SK-N-SH (cell line): ENCODE data around the gene BBX.

Source experiments
- GABPA ChIP-seq: IDR thresholded peaks from 2 replicates; pipeline ENCODE4 v1.4.0; 2012; ENCODE audit warnings: low read depth, mild to moderate bottlenecking
- RFX5 ChIP-seq: IDR thresholded peaks from 2 replicates; pipeline ENCODE4 v1.6.1; 2012; ENCODE audit warnings: mild to moderate bottlenecking, improper control_type of control experiment, low read length
- TF ChIP-seq, protein P1 (sequence below): fragments of 200-600 bp; sonication (generic); IDR thresholded peaks from 2 replicates; pipeline ENCODE4 v1.6.1; 2017; ENCODE audit warnings: antibody characterized with exemption, mild to moderate bottlenecking, moderate library complexity
- TF ChIP-seq, protein P2 (sequence below): fragments of 150-350 bp; IDR thresholded peaks from 2 replicates; pipeline ENCODE4 v1.6.1; 2016; ENCODE audit warnings: mild to moderate bottlenecking, low read depth, low read length
- TF ChIP-seq, protein P3 (sequence below): IDR thresholded peaks from 2 replicates; pipeline ENCODE4 v1.4.0; 2012; ENCODE audit warnings: low read depth, borderline replicate concordance

DNA sequence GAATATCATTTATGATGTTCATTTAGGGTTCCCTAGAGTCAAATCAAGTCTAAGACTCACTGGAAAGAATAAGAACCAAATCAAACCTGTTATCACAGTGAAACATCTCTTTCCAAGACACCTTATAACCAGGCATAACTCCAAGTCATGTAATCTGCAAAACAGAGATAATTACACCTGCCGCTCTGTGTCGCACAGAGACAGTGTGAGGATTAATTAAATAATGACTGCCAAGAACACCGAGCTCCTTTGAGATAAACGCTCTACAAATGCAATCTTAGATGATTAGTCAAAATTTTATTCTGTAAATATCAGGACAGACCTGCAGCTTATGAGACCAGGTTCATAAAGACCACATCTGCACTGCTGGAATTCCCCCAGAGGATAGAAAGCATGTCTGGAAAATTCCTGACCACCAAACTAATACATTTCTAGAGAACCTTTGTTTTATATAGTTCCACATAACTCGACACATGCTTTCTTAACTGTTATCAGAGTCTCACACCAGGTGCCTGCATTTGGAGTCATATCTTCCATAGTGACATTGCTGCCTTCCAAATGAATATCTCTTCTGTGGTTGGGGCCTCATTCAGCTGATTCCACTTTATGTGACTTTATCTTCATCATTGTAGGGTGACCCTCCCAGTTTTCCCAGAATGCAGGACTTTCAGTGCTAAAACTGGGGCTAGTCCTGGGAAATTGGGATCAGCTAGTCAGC, 315.3 kb downstream of the BBX start:
- TF ChIP-seq RFX5: no peak
- no peak for TF ChIP-seq GABPA
- TF ChIP-seq, protein P1, sequence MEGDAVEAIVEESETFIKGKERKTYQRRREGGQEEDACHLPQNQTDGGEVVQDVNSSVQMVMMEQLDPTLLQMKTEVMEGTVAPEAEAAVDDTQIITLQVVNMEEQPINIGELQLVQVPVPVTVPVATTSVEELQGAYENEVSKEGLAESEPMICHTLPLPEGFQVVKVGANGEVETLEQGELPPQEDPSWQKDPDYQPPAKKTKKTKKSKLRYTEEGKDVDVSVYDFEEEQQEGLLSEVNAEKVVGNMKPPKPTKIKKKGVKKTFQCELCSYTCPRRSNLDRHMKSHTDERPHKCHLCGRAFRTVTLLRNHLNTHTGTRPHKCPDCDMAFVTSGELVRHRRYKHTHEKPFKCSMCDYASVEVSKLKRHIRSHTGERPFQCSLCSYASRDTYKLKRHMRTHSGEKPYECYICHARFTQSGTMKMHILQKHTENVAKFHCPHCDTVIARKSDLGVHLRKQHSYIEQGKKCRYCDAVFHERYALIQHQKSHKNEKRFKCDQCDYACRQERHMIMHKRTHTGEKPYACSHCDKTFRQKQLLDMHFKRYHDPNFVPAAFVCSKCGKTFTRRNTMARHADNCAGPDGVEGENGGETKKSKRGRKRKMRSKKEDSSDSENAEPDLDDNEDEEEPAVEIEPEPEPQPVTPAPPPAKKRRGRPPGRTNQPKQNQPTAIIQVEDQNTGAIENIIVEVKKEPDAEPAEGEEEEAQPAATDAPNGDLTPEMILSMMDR: no peak
- TF ChIP-seq, protein P2, sequence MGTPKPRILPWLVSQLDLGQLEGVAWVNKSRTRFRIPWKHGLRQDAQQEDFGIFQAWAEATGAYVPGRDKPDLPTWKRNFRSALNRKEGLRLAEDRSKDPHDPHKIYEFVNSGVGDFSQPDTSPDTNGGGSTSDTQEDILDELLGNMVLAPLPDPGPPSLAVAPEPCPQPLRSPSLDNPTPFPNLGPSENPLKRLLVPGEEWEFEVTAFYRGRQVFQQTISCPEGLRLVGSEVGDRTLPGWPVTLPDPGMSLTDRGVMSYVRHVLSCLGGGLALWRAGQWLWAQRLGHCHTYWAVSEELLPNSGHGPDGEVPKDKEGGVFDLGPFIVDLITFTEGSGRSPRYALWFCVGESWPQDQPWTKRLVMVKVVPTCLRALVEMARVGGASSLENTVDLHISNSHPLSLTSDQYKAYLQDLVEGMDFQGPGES: no peak
- TF ChIP-seq, protein P3, sequence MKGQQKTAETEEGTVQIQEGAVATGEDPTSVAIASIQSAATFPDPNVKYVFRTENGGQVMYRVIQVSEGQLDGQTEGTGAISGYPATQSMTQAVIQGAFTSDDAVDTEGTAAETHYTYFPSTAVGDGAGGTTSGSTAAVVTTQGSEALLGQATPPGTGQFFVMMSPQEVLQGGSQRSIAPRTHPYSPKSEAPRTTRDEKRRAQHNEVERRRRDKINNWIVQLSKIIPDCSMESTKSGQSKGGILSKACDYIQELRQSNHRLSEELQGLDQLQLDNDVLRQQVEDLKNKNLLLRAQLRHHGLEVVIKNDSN: no peak
